HG02885 (cell line): ENCODE data around the gene FXN.

Experiments used
- ATAC-seq: cut with Tn5 transposase; IDR thresholded peaks from one replicate; pipeline ENCODE4 v1.9.1; 2021; ENCODE audit warnings: mild to moderate bottlenecking; ENCODE audit not compliant: unreplicated experiment, poor library complexity

Gene FXN

DNA sequence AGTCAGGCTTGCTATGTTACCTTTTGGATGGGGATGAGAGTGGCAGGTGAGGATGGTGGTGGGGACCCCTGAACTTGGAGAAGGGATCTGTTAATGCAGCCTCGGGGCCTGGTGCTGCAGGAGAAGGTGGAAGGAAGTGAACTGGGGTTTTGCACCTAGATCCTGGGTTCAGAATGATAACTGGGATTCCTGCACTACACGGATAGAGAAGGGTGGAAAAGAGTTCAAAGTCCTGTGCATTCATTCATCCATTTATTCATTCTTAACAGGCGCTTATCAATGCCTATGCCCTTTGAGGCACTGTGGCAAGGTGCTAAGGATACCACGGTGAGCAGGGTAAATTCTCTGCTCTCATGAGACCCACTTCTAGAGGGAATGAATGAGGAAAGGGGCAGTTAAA lies 96.8 kb downstream of the FXN start:
- no peak for ATAC-seq

DNA sequence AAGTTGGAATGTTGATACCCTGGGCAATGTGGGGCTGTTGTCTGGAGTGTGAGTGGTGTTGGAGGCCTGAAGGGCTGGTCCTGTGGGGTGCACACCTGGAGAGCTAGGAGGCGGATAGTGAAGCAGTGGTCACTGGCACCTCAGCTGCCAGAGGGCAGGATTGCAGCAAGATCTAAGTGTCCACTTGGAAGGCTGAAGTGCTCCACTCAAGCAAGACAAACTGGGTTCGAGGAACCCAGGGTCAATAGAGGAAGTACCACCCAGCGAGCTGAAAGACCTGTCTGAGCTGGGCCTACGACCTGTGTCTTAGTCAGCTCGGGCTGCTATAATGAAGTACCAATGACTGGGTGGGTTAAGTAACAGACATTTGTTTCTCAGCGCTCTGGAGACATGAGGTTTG lies 98.9 kb downstream of the FXN start:
- no peak for ATAC-seq

DNA sequence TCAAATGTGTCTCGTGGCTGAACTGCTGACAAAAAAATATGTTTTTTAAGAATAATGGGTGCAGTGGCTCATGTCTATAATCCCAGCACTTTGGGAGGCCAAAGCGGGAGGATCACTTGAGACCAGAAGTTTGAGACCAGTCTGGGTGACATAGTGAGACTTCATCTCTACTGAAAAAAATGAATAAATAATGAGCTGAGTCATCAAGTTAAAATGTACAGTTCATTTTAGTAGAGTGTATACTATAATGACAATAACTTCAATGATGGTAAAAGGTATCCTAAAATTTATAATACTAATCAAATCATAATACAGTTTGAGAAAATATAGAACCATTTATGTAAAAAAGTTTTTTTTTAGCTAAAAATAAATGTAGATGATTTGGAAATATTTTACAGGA lies 100.6 kb downstream of the FXN start:
- ATAC-seq: no peak

DNA sequence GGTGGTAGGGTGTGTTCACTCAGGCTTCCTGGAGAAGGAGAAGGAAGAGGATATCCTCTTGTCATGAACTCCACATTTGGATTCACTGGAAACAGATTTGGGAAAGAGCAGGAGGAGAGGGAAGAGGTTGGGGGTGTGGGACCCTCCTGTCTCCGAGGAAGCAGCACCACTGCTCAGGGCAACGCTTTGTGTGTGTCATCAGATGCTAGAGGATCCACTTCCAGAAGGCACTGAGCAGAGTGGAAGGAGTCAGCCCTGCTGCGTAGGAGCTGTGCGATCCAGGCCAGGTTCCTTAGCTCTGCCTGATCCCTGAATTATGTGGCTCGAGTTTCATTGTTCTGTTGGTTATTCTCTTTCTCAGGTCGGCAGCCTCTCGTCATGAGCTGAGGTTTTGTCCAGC lies 101.2 kb downstream of the FXN start:
- no peak for ATAC-seq

DNA sequence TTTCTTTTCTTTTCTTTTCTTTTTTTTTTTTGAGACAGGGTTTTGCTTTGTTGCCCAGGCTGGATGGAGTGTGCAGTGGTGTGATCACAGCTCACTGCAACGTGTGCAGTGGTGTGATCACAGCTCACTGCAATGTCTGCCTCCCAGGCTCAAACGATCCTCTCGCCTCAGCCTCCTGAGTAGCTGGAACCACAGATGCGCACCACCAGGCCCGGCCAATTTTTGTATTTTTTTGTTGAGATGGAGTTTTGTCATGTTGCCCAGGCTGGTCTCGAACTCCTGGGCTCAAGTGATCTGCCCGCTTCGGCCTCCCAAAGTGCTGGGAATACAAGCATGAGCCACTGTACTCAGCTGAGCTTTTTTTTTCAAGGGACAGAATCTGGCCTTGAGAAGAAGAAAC lies 101.8 kb downstream of the FXN start:
- ATAC-seq: no peak

DNA sequence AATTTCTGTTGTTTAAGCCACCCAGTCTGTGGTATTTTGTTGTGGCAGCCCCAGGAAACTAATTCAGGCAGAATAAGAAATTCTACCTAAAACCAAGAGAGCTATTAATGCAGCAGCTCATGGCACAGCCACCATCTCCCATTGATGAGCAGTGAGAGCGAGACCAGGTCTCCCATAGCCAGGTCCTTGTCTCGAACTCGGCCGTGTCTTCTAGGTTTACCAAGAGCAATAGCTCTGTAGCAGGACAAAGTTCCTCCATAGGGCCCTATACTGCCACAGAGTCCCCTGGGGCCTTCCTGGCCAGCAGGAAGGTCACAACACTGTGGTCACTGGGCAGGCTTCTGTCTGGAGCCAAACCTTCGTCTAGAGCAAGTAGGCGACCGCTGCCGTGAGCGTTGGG lies 104.0 kb downstream of the FXN start:
- no peak for ATAC-seq

DNA sequence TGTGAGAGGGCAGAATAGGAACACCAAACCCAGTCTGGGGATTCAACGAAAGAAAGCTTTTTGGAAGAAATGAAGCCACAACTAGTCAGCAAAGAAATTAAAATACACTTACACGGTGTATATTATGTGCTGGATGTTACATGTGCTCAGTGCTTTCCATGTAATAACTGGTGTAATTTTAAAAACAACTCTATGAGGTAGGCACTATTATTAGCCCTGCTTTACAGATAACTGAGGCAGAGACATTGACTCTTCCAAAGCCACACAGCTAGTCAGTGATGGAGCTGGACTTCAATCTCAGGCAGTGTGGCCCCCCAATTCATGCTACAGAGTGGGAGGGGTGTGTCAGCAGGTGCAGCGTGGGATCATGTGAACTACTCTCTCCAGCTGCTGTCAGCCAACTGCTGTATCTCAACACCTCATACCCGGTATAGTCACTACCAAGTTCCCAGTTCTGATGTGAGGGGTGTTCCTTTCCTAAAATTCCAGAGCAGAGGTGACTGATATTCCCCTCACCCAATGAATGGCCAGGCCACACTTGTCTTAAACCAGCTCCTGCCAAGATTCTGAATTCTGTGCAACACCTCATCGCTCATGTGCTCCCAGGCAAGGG lies 104.7 kb downstream of the FXN start:
- ATAC-seq: no peak

DNA sequence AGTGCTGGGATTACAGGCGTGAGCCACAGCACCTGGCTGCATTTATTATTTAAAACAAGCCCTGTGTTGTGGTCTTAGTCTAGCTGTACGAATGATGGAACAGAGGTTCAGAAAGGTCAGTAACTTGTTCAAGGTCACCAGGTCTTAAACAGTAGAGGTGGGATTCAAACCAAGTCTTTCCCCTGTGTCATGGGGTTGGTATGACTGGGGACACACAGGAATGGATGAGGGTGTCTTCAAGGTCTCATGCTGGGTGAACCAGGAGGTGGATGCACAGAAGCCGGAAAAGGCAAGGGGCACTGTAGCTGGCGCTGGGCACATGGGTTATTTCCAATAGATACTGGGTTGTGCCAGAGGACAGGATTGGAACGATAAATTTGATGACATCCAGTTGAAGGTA lies 106.3 kb downstream of the FXN start:
- ATAC-seq: no peak

DNA sequence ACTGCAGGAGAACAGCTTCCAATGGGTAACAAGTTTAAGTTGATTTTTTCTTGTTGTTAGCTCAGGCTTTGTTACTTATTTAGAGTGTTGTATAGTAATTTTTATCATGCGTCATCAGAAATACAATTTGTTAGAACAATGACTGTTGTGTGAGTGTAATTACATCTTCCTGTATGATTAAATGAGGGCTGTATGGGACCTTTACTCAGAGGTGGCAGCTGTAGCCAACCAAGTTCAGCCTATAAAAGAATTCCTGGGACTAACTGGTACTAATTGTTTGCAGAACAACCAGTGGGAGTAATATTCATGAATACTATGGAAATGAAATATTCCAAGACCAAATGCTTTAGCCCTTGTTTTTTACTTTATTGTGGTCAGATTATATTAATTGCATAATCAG lies 107.7 kb downstream of the FXN start:
- ATAC-seq: no peak

DNA sequence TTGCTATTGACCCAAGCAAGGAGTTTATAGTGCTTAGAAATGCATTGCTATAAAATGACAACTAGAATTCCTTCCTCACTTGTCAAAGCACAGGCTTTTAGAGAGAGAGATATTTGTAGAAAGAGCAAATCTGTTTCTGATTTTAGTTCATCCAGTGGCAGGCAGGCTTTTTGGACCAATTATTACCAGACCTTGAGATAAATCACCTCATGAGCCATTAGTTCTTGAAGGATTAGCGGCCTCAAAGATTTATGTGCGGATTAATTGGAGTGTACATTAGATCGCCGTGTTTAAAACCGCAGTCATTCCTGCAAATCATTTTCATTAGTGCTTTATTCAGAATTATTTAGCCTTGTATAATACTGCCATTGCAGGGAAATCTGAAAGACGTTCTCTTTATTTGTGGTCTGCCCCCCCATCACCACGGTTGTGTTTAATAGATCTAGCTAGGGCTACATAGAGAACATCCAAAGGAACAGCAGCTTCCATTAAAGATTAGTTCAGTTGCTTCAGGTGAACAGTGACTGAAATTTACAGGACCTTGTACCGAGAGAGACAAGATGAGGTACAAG lies 109.7 kb downstream of the FXN start:
- no peak for ATAC-seq

DNA sequence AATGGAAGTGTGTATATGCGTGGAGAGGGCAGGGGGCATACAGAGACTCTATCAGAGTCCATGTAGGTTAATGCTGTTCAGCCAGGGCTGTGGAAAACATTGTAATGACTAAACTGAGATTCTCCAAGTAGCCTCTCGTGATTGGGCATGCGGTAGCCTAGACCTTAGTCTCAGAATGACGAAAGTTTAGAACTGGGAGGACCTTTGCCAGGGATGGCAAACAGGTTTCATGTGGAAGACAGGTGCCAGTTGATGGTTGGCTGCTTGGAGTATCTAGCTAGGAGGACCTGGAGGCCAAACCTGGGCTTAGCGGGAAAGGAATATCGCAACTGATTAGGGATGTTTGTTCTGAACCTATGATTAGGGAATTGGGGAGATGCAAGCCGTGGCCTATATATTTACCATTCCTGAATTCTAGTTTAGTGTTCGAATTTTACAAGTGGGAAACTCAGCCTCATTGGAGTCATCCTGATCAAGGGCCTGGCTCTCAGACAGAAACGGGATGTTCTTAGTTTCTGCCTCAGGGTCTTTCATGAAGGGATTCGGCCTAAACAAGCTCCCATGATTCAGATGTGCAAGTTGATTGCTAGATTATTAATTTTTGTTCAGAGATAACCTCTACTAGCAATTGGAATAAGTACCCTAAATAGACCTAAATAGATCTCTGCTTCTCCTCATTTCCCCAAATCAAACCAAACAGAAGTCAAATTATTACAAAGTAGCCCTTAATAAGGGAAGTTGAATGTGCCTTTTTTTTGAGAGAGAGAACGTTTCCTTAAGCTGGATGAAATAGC lies 111.7 kb downstream of the FXN start:
- ATAC-seq: no peak

DNA sequence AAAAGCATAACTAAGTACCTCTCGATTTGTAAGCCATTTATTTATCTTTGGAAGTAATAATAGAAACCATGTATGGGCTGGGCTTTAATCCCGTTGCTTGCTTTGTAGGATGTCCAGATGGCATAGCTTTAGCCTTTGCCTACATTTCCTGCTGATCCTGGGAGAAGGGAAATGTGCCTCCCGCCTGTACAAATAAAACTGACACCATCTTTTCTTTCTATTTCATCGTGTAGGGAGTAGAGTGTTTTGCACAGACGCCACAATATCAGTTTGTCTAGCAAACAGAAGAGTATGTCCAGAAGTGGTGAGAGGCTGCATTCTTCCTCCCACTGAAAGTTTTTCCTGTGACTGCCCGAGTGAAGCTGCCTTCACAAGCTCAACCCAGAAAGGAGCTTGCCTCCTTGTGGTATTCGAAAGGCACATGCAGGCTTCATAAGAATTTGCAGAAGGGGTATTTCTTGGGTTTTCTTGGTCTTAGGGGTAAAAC lies 113.8 kb downstream of the FXN start:
- ATAC-seq: no peak
